ENCODE data around the gene EEF1E1.

EEF1E1 gene

DNA sequence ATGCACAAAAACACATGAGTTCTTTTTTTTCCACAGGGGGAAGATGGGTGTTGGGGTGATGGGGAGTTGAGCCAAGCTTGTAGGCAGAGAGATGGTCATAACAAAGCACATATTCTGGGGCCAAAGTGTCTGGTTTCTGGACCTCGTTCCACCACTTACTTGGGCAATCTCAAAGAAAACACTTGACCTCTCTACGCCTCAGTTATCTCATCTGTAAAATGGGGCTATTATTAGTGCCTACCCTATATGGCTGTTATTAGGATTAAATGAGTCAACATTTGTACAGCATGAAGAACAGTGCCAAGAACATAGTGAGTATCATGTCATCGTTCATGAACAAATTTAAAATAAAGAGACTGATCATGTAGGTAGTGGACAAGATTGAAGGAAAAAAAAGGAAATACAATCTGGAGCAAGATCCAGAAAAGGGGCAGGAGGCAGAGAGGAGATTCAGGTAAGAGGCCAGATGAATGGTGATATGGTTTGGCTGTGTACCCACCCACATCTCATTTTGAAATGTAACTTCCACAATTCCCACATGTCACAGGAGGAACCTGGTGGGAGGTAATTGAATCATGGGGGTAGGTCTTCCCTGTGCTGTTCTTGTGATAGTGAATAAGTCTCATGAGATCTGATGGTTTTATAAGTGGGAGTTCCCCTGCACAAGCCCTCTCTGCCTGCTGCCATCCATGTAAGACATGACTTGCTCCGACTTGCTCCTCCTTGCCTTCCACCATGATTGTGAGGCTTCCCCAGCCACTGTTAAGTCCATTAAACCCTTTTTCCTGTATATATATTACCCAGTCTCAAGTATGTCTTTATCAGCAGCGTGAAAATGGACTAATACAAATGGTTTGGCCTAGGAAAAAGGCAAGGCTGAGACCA is 14.2 kb downstream of the EEF1E1 start:
- DNase-seq (ENCODE audit: low spot score) = no peak

GRCh38 chr6:8086755-8087306 is 15.5 kb downstream of the EEF1E1 start:
- DNase-seq (ENCODE audit: low spot score) = no peak

GRCh38 chr6:8085053-8085511 is 17.3 kb downstream of the EEF1E1 start:
- no peak for DNase-seq (ENCODE audit: low spot score)

GRCh38 chr6:8084586-8084985 is 17.8 kb downstream of the EEF1E1 start:
- DNase-seq (ENCODE audit: low spot score) = no peak

GRCh38 chr6:8082954-8083858 is 19.1 kb downstream of the EEF1E1 start:
- DNase-seq (ENCODE audit: low spot score) = no peak

DNA sequence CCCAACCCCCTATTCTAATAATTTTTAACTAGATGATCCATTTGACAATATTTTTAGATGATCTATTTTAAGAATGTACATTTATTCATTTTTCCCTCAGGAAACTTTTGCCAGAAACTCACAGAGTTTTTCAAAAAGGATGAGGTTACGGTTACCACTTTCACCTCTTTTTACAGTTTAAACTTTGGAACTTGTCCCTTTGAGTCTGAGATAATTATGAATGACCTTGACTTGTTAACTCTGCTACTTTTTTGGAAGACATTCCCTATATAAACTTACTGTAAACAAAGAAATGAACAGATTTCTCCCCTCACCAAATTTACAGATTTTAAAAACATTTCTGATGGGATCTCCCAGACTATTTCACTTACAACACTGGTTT is 19.8 kb downstream of the EEF1E1 start:
- no peak for DNase-seq (ENCODE audit: low spot score)

- no peak for DNase-seq (ENCODE audit: low spot score)
Observed at GRCh38 chr6:8080362-8081151, 21.8 kb downstream of the EEF1E1 start.

GRCh38 chr6:8079126-8079525 is 23.2 kb downstream of the EEF1E1 start:
- no peak for DNase-seq (ENCODE audit: low spot score)

GRCh38 chr6:8077991-8078390 is 24.4 kb downstream of the EEF1E1 start:
- DNase-seq (ENCODE audit: low spot score) = no peak

DNA sequence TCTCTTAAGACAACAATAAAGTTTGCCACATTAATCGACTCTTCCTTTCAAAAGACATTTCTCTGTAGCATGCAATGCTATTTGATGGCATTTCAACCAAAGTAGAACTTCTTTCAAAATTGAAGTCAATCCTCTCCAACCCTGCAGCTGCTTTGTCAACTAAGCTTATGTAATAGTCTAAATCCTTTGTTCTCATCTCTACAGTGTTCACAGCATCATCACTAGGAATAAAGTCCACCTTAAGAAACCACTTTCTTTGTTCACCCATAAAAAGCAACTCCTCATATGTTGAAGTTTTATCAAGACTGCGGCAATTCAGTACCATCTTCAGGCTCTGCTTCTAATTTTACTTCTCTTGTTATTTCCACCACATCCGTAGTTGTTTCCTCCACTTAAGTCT is 26.6 kb downstream of the EEF1E1 start:
- DNase-seq (ENCODE audit: low spot score) = no peak

DNA sequence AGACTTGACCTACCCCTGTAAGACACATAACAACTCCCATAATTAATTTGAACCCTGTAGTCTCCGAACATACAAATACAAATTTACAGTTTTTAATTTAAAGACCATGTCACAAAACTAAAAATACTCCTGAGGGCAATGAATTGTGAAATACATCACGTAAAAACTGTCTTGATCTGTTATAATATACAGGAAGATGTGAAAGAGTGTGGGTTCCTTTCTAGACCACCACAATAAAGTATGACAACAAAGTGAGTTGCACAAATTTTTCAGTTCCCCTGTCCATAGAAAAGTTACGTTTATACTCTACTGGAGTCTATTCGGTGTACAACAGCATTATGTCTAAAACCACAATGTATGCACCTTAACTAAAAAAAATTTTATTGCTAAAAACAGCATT is 27.2 kb downstream of the EEF1E1 start:
- DNase-seq (ENCODE audit: low spot score) = no peak

DNA sequence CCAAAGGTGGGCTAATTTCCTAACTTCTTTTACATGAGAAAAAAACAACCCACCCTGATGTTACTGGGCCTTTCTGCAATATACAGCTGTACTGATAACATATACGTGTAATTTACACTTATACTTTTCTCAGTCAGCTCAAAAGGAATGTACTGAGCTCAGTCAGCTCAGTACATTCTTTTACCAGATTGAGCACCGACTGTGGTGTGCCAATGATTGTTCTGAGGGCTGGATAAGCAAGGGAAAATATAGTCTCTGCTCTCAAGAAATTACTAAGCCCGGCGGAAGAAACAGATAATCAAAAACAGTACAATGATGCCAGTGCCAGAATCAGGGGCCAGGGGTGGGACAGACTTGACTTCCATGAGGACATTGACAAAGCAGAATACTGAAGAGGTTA is 28.1 kb downstream of the EEF1E1 start:
- DNase-seq (ENCODE audit: low spot score) = no peak

DNA sequence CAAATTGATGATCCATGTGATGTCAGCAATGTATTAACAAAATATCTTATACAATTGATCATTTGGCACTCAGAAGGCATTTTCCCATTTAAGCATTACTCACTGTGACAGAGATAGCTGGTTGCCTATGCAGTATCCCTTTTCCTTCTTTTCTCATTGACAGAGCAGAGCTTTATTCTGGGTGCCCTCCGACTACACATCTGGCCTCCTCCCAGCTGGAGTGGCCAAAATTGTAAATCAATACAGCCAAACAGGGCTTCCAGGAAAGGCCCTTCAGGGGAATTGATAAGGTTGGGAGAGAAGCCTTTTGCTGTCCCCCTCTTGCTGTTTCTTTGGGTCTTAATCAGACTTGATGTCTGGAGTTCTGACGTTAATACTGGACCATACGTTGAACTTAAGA is 28.6 kb downstream of the EEF1E1 start:
- DNase-seq (ENCODE audit: low spot score) = no peak

GRCh38 chr6:8070718-8071117 is 31.6 kb downstream of the EEF1E1 start:
- DNase-seq (ENCODE audit: low spot score) = no peak

GRCh38 chr6:8069631-8070284 is 32.6 kb downstream of the EEF1E1 start:
- DNase-seq (ENCODE audit: low spot score) = no peak

- no peak for DNase-seq (ENCODE audit: low spot score)
Observed at GRCh38 chr6:8069151-8069550, 33.2 kb downstream of the EEF1E1 start.

DNA sequence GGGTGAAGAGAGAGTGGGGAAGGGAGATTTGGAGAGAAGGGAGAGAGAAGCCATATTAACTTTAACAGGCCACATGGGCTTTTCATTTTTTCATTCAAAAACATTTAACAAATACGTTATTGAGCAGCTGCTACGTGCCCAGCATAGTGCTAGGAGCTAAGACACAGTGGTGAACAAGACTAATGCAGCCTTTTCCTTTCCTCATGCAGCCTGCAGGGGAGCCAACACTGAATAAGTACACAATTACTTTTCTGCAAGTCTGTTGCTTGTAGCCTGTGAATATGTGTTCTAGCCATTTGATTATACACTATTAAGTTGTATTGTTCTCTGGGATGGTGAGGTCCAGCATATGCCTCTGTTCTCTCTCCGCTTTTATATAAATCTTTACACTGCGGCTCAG is 36.2 kb downstream of the EEF1E1 start:
- DNase-seq (ENCODE audit: low spot score) = no peak

DNA sequence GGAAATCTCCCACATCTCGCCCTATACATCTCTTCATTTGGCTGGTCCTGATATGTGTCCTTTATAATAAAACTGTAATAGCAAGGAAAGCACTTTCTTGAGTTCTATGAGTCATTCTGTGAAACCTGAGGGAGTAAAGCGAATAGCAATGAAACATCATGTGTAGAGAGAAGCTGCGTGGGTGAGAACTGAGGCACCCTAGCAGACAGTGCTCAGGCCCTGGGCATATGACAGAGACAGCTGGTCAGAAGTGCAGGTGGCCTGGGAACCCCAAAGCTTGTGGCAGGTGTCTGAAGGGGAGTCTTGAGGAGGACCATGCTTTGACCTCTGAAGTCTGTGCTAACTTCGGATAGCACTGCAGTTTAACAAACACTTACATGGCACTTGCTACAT is 36.8 kb downstream of the EEF1E1 start:
- DNase-seq (ENCODE audit: low spot score) = no peak

GRCh38 chr6:8064638-8065518 is 37.5 kb downstream of the EEF1E1 start:
- DNase-seq (ENCODE audit: low spot score) = no peak
